Right lung (tissue), 10 donors: ENCODE data around the gene PSMD14. TPM values are rescaled to one million over a fixed set of nuclear protein-coding genes. Genes with fewer than 3 reads are reported as not detected.
A peak's percentile ranks its signal among the peaks of the same experiment; 100 is the strongest.
"Not testable (repeated sequence)": the region's sequence is repeated elsewhere in the genome, so short reads cannot be mapped to it uniquely, and the experiment has no call there.

Experiments
- DNase-seq, 2 donors: peaks; one replicate each; pipeline ENCODE4 v3.0.0-alpha.2; 2013
- long read RNA-seq, 8 donors: transcript quantifications; one replicate each; lab custom pipeline, GENCODE V29; 2026
- polyA plus RNA-seq, 5 donors: library from polyadenylated mRNA; unstranded; fragments of 120-200 nt; gene quantifications; one replicate each; pipeline versions ENCODE4 v1.2.1 to v1.2.3, GENCODE V29; 2013; ENCODE audit warnings: inconsistent platforms in 1 of 5, low replicate concordance in 1 of 5; ENCODE audit not compliant: insufficient read length in 5 of 5, insufficient read depth in 1 of 5

The PSMD14 gene
- polyA plus RNA-seq: 10 to 100 TPM; 39.2 to 48.1 (median 42.6) TPM
- long read RNA-seq, donor 1, full-length matches to known transcripts: 48 of 59 reads
- long read RNA-seq, donor 1, partial matches to known transcripts: 11 of 59 reads
- long read RNA-seq, donor 1, other reads (novel, unspliced or antisense): 0 of 59 reads
- long read RNA-seq, donor 2, full-length matches to known transcripts: 20 of 20 reads
- long read RNA-seq, donor 2, partial matches to known transcripts: 0 of 20 reads
- long read RNA-seq, donor 2, other reads (novel, unspliced or antisense): 0 of 20 reads
- long read RNA-seq, donor 3, transcript PSMD14-201 (12 exons, 1,954 nt): major isoform, 15 of 16 reads
- long read RNA-seq, donor 3, partial matches to known transcripts: 0 of 16 reads
- long read RNA-seq, donor 3, other reads (novel, unspliced or antisense): 0 of 16 reads
- long read RNA-seq, donor 4, full-length matches to known transcripts: 16 of 16 reads
- long read RNA-seq, donor 4, partial matches to known transcripts: 0 of 16 reads
- long read RNA-seq, donor 4, other reads (novel, unspliced or antisense): 0 of 16 reads
- long read RNA-seq, donor 5, transcript PSMD14-201 (12 exons, 1,954 nt): major isoform, 24 of 30 reads
- long read RNA-seq, donor 5, partial matches to known transcripts: 5 of 30 reads
- long read RNA-seq, donor 5, other reads (novel, unspliced or antisense): 0 of 30 reads
- long read RNA-seq, donor 6, full-length matches to known transcripts: 35 of 35 reads
- long read RNA-seq, donor 6, partial matches to known transcripts: 0 of 35 reads
- long read RNA-seq, donor 6, other reads (novel, unspliced or antisense): 0 of 35 reads
- long read RNA-seq, donor 7, transcript PSMD14-201 (12 exons, 1,954 nt): major isoform, 31 of 32 reads
- long read RNA-seq, donor 7, partial matches to known transcripts: 0 of 32 reads
- long read RNA-seq, donor 7, other reads (novel, unspliced or antisense): 0 of 32 reads
- long read RNA-seq, donor 8, transcript PSMD14-201 (12 exons, 1,954 nt): major isoform, 12 of 15 reads
- long read RNA-seq, donor 8, partial matches to known transcripts: 0 of 15 reads
- long read RNA-seq, donor 8, other reads (novel, unspliced or antisense): 0 of 15 reads

- DNase-seq: peak; percentile 88
Observed at GRCh38 chr2:161308178-161308955, at the start of gene PSMD14. Gene PSMD14, plus strand, starts transcription at chr2:161308425. Its CDS starts 10,401 bp downstream, at chr2:161318826.

- DNase-seq: no peak
Observed at GRCh38 chr2:161265874-161266273, 42.4 kb upstream of the PSMD14 start.

- no peak for DNase-seq
Observed at GRCh38 chr2:161269111-161269510, 39.1 kb upstream of the PSMD14 start.

GRCh38 chr2:161273038-161273760, 35.0 kb upstream of the PSMD14 start:
- peak in 1 of 2 donors; percentile 5 for DNase-seq

GRCh38 chr2:161278564-161279229, 29.5 kb upstream of the PSMD14 start:
- DNase-seq: not testable (repeated sequence)

- DNase-seq: not testable (repeated sequence)
Observed at GRCh38 chr2:161279230-161279815, 28.9 kb upstream of the PSMD14 start.

- not testable (repeated sequence) for DNase-seq
Observed at GRCh38 chr2:161280906-161281323, 27.3 kb upstream of the PSMD14 start.

- DNase-seq: not testable (repeated sequence)
Observed at GRCh38 chr2:161281615-161282310, 26.5 kb upstream of the PSMD14 start.

- not testable (repeated sequence) for DNase-seq
Observed at GRCh38 chr2:161282311-161282644, 25.9 kb upstream of the PSMD14 start.

GRCh38 chr2:161283926-161284325, 24.3 kb upstream of the PSMD14 start:
- no peak for DNase-seq

GRCh38 chr2:161303535-161304050, 4.6 kb upstream of the PSMD14 start:
- DNase-seq: no peak

- no peak for DNase-seq
Observed at GRCh38 chr2:161306919-161307318, 1.3 kb upstream of the PSMD14 start.

GRCh38 chr2:161307676-161308075, 549 bp upstream of the PSMD14 start:
- DNase-seq: peak in 1 of 2 donors; percentile 6

GRCh38 chr2:161312996-161313395, 4.8 kb downstream of the PSMD14 start:
- DNase-seq: no peak

- DNase-seq: no peak
Observed at GRCh38 chr2:161315380-161315779, 7.2 kb downstream of the PSMD14 start.

- no peak for DNase-seq
Observed at GRCh38 chr2:161316701-161317100, 8.5 kb downstream of the PSMD14 start.

- DNase-seq: no peak
Observed at GRCh38 chr2:161321944-161322648, 13.9 kb downstream of the PSMD14 start.

GRCh38 chr2:161324876-161325275, 16.7 kb downstream of the PSMD14 start:
- DNase-seq: no peak
